RCC 7860 (cell line): Measurements from ENCODE around the gene PDPR.
"Not testable (repeated sequence)": the region's sequence is repeated elsewhere in the genome, so short reads cannot be mapped to it uniquely, and the experiment has no call there.

Experiments used
- DNase-seq: peaks from one replicate; pipeline ENCODE4 v3.0.0-alpha.2; 2015; ENCODE audit warnings: low spot score
- FAIRE-seq: peaks from 2 replicates; lab custom pipeline; 2012; peaks lifted over from hg19 to GRCh38; lab: Jason Lieb, UNC

Gene PDPR

DNA sequence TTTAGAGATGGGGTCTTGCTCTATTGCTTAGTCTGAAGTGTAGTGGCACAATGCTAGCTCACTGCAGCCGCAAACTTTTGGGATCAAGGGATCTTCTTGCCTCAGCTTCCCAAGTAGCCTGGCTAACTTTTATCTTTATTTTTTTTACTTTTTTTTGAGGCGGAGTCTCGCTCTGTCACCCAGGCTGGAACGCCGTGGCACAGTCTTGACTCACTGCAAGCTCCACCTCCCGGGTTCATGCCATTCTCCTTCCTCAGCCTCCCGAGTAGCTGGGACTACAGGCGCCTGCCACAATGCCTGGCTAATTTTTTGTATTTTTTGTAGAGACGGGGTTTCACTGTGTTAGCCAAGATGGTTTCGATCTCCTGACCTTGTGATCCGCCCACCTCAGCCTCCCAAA lies 12.1 kb downstream of the PDPR start:
- FAIRE-seq, DNase-seq: not testable (repeated sequence)

DNA sequence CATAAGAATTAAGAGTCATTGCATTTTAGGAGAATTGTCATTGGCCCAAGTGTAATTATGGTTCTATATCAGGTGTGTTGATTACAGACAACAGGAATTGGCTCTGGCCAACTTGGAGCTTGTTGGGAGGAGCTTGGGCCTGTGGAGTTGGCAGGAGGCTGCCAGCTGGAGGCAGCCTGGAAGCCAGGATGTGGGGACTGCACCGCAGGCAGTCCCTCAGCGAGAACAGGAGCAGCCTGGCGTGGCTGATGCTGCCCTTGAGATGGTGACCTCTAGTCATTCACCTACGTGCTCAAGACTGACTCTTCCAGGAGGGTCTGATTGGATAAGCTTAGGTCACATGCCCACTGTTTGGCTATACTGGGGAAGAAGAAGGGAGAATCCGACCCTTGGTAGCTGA lies 13.6 kb downstream of the PDPR start:
- not testable (repeated sequence) for DNase-seq, FAIRE-seq

- not testable (repeated sequence) for DNase-seq
These were observed 14.7 kb downstream of the PDPR start for GRCh38 chr16:70128844-70129243.

DNA sequence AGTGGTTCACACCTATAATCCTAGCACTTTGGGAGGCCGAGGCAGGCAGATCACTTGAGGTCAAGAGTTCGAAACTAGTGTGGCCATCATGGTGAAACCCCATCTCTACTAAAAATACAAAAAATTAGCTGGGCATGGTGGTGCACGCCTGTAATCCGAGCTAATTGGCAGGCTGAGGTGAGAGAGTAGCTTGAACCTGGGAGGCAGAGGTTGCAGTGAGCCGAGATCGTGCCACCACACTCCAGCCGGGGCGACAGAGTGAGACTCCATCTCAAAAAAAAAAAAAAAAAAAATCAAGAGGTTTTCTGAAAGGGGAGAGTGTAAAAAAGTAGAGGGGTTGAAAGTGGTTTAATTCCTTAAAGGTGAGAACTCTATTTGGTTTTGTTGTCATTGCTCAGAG lies 21.7 kb downstream of the PDPR start:
- not testable (repeated sequence) for DNase-seq, FAIRE-seq

More at GRCh38 chr16:70128844-70129243, 14.7 kb downstream of the PDPR start:
- FAIRE-seq, result not testable (repeated sequence)

- DNase-seq, FAIRE-seq: not testable (repeated sequence)
These were observed 22.5 kb downstream of the PDPR start for GRCh38 chr16:70136595-70136994.

DNA sequence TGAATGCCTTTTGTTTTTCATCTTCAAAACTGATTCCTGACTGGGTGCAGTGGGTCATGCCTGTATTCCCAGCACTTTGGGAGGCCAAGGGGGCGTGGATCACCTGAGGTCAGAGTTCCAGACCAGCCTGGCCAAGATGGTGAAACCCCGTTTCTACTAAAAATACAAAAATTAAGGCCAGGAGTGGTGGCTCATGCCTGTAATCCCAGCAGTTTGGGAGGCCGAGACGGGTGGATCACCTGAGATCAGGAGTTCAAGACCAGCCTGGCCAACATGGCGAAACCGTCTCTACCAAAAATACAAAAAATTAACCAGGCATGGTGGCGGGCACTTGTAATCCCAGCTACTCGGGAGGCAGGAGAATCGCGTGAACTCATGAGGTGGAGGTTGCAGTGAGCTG lies 28.6 kb downstream of the PDPR start:
- not testable (repeated sequence) for FAIRE-seq, DNase-seq

- DNase-seq, FAIRE-seq: not testable (repeated sequence)
These were observed 29.2 kb downstream of the PDPR start for GRCh38 chr16:70143231-70143895.

DNA sequence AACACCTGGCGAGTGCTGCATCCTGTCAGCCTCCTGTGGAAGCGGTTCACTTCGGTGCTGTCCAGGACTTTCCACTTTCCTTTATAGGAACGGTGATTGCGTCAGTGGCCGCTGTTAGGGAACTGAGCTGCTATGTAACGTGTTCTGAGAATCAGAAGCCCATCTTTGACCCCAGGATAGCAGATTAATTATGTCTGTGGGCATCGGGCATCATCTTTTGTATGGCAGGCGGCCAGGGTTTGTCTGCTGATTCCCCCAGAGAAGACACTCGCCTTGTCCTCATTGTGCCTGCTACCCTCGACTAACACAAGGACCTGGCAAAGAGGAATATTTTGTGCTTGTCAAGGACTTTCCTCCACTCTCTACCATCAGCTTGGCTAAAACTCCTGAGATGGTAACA lies 33.7 kb downstream of the PDPR start:
- FAIRE-seq, DNase-seq: not testable (repeated sequence)

GRCh38 chr16:70148453-70148852 lies 34.3 kb downstream of the PDPR start:
- not testable (repeated sequence) for DNase-seq, FAIRE-seq

DNA sequence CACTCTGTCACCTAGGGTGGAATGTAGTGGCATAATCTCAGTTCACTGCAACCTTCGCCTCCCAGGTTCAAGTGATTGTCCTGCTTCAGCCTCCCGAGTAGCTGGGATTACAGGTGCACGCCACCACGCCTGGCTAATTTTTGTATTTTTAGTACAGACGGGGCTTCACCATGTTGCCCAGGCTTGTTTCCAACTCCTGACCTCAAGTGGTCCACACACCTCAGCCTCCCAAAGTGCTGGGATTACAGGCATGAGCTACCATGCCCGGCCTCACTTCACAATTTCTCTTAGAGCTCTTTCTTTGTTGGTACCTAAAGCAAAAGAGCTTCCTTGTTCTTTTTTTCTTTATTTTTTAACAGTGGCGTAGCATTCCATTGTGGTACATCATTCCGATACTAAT lies 35.2 kb downstream of the PDPR start:
- DNase-seq, FAIRE-seq: not testable (repeated sequence)

- no peak for FAIRE-seq
- no peak for DNase-seq
These were observed 37.3 kb downstream of the PDPR start for GRCh38 chr16:70151391-70151790.

GRCh38 chr16:70151941-70152509 lies 37.9 kb downstream of the PDPR start:
- DNase-seq (no peak), FAIRE-seq (no peak)

GRCh38 chr16:70152578-70153302 lies 38.6 kb downstream of the PDPR start:
- FAIRE-seq, result no peak
- DNase-seq, result no peak

DNA sequence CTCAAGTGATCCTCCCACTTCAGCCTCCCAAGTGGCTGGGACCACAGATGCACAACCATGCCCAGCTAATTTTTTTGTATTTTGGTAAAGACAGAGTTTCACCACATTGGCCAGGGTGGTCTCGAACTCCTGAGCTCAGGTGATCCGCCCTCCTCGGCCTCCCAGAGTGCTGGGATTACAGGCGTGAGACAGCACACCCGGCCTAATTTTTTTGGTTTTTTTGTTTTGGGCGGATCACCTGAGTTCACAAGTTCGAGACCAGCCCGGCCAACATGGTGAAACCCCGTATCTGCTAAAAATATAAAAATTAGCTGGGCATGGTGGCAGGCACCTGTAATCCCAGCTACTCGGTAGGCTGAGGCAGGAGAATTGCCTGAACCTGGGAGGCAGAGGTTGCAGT lies 40.6 kb downstream of the PDPR start:
- FAIRE-seq, DNase-seq: not testable (repeated sequence)

GRCh38 chr16:70156207-70156978 lies 42.3 kb downstream of the PDPR start:
- FAIRE-seq, result no peak
- no peak for DNase-seq

GRCh38 chr16:70157105-70157476 lies 43.0 kb downstream of the PDPR start:
- FAIRE-seq (no peak), DNase-seq (no peak)

DNA sequence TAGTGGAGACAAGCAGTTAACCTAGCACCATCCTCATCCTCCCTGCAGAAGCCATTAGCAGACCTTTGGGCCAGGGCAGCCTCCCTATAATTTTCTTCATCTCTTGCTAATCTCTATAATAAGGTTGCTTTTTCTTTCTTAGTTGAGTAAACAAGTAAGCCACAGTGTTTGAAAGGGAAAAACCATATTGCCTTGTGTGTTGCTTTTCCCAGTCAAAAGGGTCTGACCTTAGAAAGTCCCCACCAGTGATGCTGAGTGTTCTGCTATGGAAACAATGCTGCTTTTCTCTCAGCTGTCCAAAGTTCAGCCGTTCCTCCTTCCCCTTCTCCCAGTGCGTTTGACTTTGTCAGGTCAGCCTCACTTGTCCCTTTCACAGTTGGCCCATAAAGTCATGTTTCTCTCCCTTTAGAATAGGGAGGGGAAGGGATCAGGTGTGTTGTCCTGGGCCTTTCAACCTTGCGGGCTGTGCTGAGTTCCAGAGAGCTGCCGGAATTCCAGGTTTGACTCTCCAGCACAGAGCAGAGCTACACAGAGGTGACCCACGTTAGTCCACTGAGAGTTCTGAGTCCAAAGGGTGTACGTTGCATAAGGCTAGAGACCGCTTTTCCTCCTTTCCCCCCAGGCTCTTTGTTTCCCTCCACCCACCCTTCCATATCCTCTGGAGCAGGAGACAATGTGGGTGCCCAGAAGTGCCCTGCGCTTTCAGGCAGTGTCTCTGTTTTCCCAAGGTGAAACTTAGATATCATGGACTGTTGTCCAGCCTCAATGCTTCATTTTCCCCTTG lies 43.5 kb downstream of the PDPR start:
- FAIRE-seq, result no peak

GRCh38 chr16:70158261-70158939 lies 44.3 kb downstream of the PDPR start:
- FAIRE-seq (no peak), DNase-seq (no peak)

More for the DNA sequence above, 43.5 kb downstream of the PDPR start:
- no peak for DNase-seq
